Measurements from ENCODE around the gene WDR37.

- TF ChIP-seq CTCF (IDR thresholded peaks at IDR 0.05), result no peak
- no peak for TF ChIP-seq ZFX (IDR thresholded peaks at IDR 0.05; ENCODE audit: borderline replicate concordance)
Measured at GRCh38 chr10:1057106-1057657, 997 bp downstream of the WDR37 start.
